ENCODE measurements around the gene CLEC20A.

DNA sequence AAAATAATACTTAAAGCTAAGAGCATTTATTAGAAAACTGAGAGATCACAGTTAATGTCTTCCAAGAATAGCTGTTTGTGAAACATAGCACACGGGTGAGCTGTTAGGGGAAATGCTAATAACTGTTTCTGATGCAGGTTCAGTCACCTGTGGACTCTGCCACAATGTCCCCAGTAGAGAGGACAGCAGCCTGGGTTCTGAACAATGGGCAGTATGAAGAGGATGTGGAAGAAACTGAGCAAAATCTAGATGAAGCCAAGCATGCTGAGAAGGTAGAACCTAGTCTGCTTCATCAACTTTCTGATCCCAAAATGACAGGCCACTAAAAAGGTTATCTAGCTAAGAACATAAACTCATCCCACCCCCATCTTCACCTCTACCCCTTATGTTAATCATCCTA, 32.6 kb downstream of the CLEC20A start:
- TF ChIP-seq, protein P1, sequence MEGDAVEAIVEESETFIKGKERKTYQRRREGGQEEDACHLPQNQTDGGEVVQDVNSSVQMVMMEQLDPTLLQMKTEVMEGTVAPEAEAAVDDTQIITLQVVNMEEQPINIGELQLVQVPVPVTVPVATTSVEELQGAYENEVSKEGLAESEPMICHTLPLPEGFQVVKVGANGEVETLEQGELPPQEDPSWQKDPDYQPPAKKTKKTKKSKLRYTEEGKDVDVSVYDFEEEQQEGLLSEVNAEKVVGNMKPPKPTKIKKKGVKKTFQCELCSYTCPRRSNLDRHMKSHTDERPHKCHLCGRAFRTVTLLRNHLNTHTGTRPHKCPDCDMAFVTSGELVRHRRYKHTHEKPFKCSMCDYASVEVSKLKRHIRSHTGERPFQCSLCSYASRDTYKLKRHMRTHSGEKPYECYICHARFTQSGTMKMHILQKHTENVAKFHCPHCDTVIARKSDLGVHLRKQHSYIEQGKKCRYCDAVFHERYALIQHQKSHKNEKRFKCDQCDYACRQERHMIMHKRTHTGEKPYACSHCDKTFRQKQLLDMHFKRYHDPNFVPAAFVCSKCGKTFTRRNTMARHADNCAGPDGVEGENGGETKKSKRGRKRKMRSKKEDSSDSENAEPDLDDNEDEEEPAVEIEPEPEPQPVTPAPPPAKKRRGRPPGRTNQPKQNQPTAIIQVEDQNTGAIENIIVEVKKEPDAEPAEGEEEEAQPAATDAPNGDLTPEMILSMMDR (IDR thresholded peaks at IDR 0.05): no peak
- TF ChIP-seq POLR2A (IDR thresholded peaks at IDR 0.05): no peak

All from uterus (tissue), 2 donors.